HFF-Myc (cell line): ENCODE data around the gene C20orf204.

ENCODE experiments used
- DNase-seq: peaks from one replicate; pipeline ENCODE4 v3.0.0-alpha.2; 2011; ENCODE audit warnings: low read depth; ENCODE audit errors: extremely low read depth
- H3K4me3 ChIP-seq: replicated peaks from 2 replicates; pipeline ENCODE4 v1.5.1; 2011; ENCODE audit warnings: low read depth, mild to moderate bottlenecking, control low read depth, low read length
- TF ChIP-seq, protein P1 (sequence below): IDR thresholded peaks from 2 replicates; pipeline ENCODE4 v1.5.1; 2012; ENCODE audit warnings: mild to moderate bottlenecking, low read depth, low read length, control low read depth; ENCODE audit errors: missing control alignments

The C20orf204 gene, protein sequence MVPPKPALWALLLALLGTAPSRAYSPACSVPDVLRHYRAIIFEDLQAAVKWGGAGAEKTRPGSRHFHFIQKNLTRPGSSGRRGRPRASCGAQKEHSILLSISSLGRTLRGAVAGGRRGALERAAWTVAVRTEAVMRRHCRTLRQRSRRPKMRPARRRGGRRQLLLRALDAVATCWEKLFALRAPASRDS

DNA sequence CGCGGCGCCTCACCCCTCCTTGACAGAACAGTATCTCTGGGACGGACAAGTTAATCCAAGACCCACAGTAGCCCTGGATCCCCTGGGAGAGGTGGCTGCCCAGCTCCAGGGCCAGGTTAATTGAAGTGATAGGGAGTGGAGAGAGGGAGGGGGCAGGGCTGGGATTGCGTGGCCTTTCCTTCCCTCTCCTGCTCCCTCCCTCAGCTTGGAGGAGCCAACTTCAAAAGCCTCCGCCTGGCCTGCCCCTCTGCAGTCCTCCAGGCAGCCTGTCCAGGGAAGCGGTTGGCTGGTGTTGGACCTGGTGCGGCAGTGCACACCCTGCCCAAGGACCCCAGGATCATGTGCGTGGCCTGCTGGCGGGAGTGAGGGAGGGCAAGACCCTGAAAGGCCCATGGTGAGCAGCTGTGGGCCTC, at the start of gene C20orf204:
C20orf204 (plus strand) TSS at position 250 of the 413 bp plus-strand sequence; CDS start at position 392, 142 bp downstream.
- no peak within 1 kb of the TSS for H3K4me3 ChIP-seq
- no peak for DNase-seq
- TF ChIP-seq, protein P1, sequence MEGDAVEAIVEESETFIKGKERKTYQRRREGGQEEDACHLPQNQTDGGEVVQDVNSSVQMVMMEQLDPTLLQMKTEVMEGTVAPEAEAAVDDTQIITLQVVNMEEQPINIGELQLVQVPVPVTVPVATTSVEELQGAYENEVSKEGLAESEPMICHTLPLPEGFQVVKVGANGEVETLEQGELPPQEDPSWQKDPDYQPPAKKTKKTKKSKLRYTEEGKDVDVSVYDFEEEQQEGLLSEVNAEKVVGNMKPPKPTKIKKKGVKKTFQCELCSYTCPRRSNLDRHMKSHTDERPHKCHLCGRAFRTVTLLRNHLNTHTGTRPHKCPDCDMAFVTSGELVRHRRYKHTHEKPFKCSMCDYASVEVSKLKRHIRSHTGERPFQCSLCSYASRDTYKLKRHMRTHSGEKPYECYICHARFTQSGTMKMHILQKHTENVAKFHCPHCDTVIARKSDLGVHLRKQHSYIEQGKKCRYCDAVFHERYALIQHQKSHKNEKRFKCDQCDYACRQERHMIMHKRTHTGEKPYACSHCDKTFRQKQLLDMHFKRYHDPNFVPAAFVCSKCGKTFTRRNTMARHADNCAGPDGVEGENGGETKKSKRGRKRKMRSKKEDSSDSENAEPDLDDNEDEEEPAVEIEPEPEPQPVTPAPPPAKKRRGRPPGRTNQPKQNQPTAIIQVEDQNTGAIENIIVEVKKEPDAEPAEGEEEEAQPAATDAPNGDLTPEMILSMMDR = no peak

DNA sequence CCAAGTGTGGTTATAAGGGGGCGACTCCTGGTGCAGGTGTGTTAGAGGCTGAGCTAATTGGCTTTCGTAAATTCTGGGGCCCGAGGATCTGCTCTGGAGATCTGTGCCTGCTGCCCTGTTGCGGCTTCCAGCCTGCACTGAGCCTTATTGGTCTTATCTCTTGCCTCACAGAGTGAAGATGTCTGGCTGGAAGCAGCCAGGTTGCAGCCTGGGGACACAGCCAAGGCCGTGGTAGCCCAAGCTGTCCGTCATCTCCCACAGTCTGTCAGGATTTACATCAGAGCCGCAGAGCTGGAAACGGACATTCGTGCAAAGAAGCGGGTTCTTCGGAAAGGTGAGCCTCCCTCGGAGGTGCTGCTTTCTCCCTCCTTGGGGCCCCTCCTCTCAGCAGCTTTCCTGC, 35.1 kb upstream of the C20orf204 start:
- no peak for DNase-seq
- TF ChIP-seq, protein P1 = no peak
- H3K4me3 ChIP-seq = no peak overlapping the region

DNA sequence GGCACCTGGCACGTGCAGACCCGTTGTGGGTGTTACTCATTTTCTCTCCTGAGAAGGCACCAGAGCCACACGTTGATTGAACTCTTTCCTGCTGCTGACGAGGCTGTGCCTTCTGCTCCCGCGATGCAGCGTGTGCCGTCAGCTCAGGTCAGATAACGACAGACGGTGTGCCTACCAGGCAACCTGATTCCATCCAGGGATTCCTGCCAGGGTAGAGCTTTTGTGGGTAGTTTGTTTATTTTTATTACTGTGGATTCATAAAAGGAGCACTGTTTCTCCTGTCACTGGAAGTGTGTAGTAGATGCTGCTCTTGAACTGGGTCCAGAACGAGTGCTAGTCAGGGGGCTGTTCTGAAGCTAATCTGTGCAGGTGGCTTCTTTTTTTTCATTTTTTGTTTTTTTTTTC, 34.4 kb upstream of the C20orf204 start:
- no peak for DNase-seq
- TF ChIP-seq, protein P1 = no peak

DNA sequence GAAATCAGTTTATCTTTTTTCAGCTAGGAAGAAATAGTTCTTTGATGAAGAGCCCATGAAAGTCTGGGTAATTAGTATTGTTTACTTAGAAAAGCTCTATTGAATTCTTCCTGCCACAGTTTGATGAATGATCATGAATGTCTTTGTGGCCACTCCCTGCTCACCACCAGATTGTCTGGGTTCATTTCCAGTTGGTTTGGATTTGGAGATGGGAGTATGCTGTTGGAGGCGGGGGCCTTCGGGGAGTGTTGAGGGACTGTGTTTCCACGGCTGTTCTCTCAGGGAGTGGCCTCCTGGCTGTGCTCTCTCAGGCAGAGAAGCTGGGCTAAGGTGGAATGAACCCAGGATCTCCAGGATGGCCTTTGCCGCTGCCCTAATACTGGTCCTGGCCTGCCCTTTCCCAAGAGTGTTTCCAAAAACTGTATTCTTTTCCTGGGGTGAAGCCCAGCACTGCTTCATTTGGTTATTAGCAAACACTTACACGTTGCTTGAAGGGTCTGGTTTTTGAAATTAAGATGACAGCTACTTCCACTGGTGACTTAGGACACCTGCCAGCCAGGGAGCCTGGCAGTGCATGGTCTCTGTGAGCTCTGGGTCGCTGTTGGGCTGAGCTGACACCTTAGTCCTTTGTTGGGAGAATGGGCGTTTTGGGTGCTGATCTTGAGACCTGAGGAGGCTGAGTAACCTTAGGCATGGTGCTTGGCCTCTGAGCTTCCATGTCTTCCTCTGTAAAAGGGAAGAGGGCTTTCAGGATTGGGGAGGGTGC, 31.8 kb upstream of the C20orf204 start:
- no peak overlapping the region for H3K4me3 ChIP-seq
- DNase-seq = no peak
- TF ChIP-seq, protein P1 = no peak

More for the DNA sequence above, 34.4 kb upstream of the C20orf204 start:
- H3K4me3 ChIP-seq = no peak overlapping the region

DNA sequence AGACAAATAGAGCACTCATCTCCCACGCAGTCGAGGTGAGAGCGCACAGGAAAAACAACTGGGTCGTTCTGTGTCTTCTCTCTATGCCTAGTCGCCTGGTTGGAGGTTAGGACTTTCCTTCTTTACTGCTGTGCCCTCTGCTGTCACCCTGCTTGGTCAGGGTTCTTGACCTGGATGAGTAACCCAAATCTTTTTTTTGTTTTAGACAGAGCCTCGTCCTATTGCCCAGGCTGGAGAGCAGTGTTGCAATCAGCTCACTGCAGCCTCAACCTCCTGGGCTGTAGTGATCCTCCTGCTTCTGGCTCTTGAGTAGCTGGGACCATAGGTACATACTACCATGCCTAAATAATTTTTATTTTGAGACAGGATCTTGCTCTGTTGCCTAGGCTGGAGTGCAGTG, 30.6 kb upstream of the C20orf204 start:
- H3K4me3 ChIP-seq = no peak overlapping the region
- DNase-seq = no peak
- TF ChIP-seq, protein P1 = no peak

DNA sequence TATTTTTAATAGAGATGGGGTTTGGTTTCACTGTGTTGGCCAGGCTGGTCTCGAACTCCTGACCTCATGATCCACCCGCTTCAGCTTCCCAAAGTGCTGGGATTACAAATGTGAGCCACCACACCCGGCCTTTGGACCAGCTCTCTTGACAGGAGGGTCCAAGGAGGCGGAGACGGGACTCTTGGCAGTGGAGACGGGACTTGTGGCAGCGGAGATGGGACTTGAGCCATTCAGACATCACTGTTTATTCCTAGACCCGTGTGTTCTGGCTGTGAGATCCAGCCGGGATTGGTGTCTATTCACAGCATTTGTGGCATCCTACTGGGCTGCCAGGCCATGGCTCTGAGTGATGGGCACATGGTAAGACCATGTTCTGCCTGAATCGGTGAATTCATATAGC, 29.5 kb upstream of the C20orf204 start:
- DNase-seq = no peak
- H3K4me3 ChIP-seq = no peak overlapping the region
- TF ChIP-seq, protein P1 = no peak
